Measurements from ENCODE around the gene PDXP. TPM values are rescaled to one million over a fixed set of nuclear protein-coding genes. Genes with fewer than 3 reads are reported as not detected.

The PDXP gene
- total RNA-seq, 4 donors from 2014 or later = 2.3 to 4.1 (median 2.9) TPM

- Histone ChIP-seq H3K9me3 (no peaks in the 10 kb centered on the region), H3K36me3 (peaks cover 0 to 4% (median 0%) of the 10 kb centered on the region in 3 donors), H3K4me1 (peaks cover 0 to 9% (median 0%) of the 10 kb centered on the region in 3 donors), H3K27me3 (no peaks in the 10 kb centered on the region), H3K27ac (no peak overlapping the region), H3K4me3 (no peak overlapping the region)
- WGBS, 2 donors = 93% methylated on average over 4 to 5 of the region's 7 CpGs
- TF ChIP-seq POLR2A (IDR thresholded peaks at IDR 0.05) (no peak), CTCF (IDR thresholded peaks at IDR 0.05) (no peak)
- intact Hi-C loops (cut with DNase I) = no loop called here
- no peak for DNase-seq
Measured at GRCh38 chr22:37715760-37716159, 57.2 kb downstream of the PDXP start.

Small RNA genes within 50 kb of the gene (small RNA-seq; reads per million reads assigned to genes)
- 0 reads per million in 4 donors for gene RN7SL385P

Other genes starting within 250 kb of the PDXP start
- not detected for gene ELFN2, start 231.2 kb upstream of the PDXP start, total RNA-seq
- gene MFNG, start 172.3 kb upstream of the PDXP start, total RNA-seq = 10 to 100 TPM in 1 of 4 donors, 1 to 10 TPM in 3; 3.8 to 10.3 (median 7.9) TPM
- gene CARD10, start 139.3 kb upstream of the PDXP start, total RNA-seq = 10 to 100 TPM; 11.6 to 24.1 (median 20.9) TPM
- gene CDC42EP1, start 98.2 kb upstream of the PDXP start, total RNA-seq = 10 to 100 TPM; 40.6 to 89.4 (median 53.8) TPM
- not detected for gene LGALS2, start 78.6 kb upstream of the PDXP start, total RNA-seq
- gene GGA1, start 49.9 kb upstream of the PDXP start, total RNA-seq = 10 to 100 TPM; 32.2 to 54.3 (median 39.5) TPM
- gene SH3BP1, start 19.1 kb upstream of the PDXP start, total RNA-seq = 10 to 100 TPM; 33.8 to 53.4 (median 42.0) TPM
- 100 to 1,000 TPM in 2 of 4 donors, 10 to 100 TPM in 2; 25.4 to 261 (median 92.3) TPM for gene LGALS1, start 16.9 kb downstream of the PDXP start, total RNA-seq
- gene NOL12, start 27.6 kb downstream of the PDXP start, total RNA-seq = 10 to 100 TPM; 34.3 to 44.5 (median 40.8) TPM
- 100 to 1,000 TPM in 2 of 4 donors, 10 to 100 TPM in 2; 67.6 to 149 (median 108) TPM for gene TRIOBP, start 38.3 kb downstream of the PDXP start, total RNA-seq
- gene GCAT, start 149.2 kb downstream of the PDXP start, total RNA-seq = 10 to 100 TPM; 14.3 to 22.5 (median 20.7) TPM
- not detected for gene GALR3, start 164.7 kb downstream of the PDXP start, total RNA-seq
- 10 to 100 TPM; 24.6 to 38.1 (median 29.5) TPM for gene ANKRD54, start 185.6 kb downstream of the PDXP start, total RNA-seq
- gene EIF3L, start 190.7 kb downstream of the PDXP start, total RNA-seq = 100 to 1,000 TPM; 192 to 499 (median 281) TPM
- 100 to 1,000 TPM in 2 of 4 donors, 10 to 100 TPM in 2; 64.7 to 139 (median 88.4) TPM for gene MICALL1, start 247.6 kb downstream of the PDXP start, total RNA-seq

All from esophagus squamous epithelium (tissue), 5 donors.